Panc1 (cell line): Measurements from ENCODE around the gene DOK7. TPM values are rescaled to one million over a fixed set of nuclear protein-coding genes. Genes with fewer than 3 reads are reported as not detected.
"Not testable (repeated sequence)": the region's sequence is repeated elsewhere in the genome, so short reads cannot be mapped to it uniquely, and the experiment has no call there.

Experiments used
- ATAC-seq: fragments of 200-7000 bp; cut with Tn5 transposase; 2 replicates; pipeline ENCODE4 v1.9.1; 2020; ENCODE audit warnings: mild to moderate bottlenecking, moderate library complexity
- BruUV-seq: library from RNA; stranded (reverse); fragments of 400-500 nt; replicated peaks from 2 replicates; lab custom pipeline; 2021; lab: Mats Ljungman, UMichigan
- CTCF ChIA-PET: fragments of 300-600 bp; sonication (Branson Sonifier 250); formaldehyde crosslinking; loops from one replicate; lab custom pipeline; 2022; ENCODE audit warnings: antibody characterized with exemption; lab: Charles Lee
- POLR2A ChIA-PET: fragments of 300-600 bp; sonication (Branson Sonifier 250); formaldehyde crosslinking; loops from one replicate; lab custom pipeline; 2022; ENCODE audit warnings: antibody characterized with exemption; lab: Charles Lee
- DNase-seq: peaks from one replicate; pipeline ENCODE4 v3.0.0-alpha.2; 2010; ENCODE audit warnings: low read depth, low spot score
- H3K27ac ChIP-seq: 2 replicates; pipeline ENCODE4 v1.5.1; 2011; ENCODE audit warnings: mild to moderate bottlenecking, low read length, inconsistent platforms
- H3K27me3 ChIP-seq: fragments of 200-500 bp; sonication (Bioruptor generic); 2 replicates; pipeline ENCODE4 v1.6.0; 2014; ENCODE audit warnings: low read length, inconsistent platforms; ENCODE audit not compliant: control insufficient read depth, insufficient read depth
- H3K36me3 ChIP-seq: fragments of 200-500 bp; sonication (Bioruptor generic); 2 replicates; pipeline ENCODE4 v1.5.1; 2014; ENCODE audit warnings: inconsistent platforms, mild to moderate bottlenecking, low read length, moderate library complexity; ENCODE audit not compliant: control insufficient read depth, insufficient read depth
- H3K4me1 ChIP-seq: 2 replicates; pipeline ENCODE4 v1.5.1; 2011; ENCODE audit warnings: inconsistent platforms, mild to moderate bottlenecking, low read length, moderate library complexity; ENCODE audit not compliant: control insufficient read depth, insufficient read depth
- H3K4me3 ChIP-seq, 2 experiments: 2 replicates each; pipeline ENCODE4 v1.5.1; 2011 to 2012; ENCODE audit warnings: low read depth in 2 of 2, low read length in 2 of 2, mild to moderate bottlenecking in 2 of 2, inconsistent platforms in 1 of 2, moderate library complexity in 1 of 2
- H3K9me3 ChIP-seq: fragments of 200-500 bp; sonication (Bioruptor generic); 2 replicates; pipeline ENCODE4 v1.5.1; 2014; ENCODE audit warnings: low read depth, mild to moderate bottlenecking, inconsistent platforms, low read length, moderate library complexity; ENCODE audit not compliant: control insufficient read depth, insufficient read depth
- POLR2AphosphoS5 ChIP-seq: IDR thresholded peaks from 2 replicates; pipeline ENCODE4 v1.6.1; 2012; ENCODE audit warnings: mild to moderate bottlenecking, low read depth, low read length, moderate library complexity
- SIN3A ChIP-seq: IDR thresholded peaks from 2 replicates; pipeline ENCODE4 v1.6.1; 2012; ENCODE audit warnings: low read depth, mild to moderate bottlenecking, low read length, moderate library complexity, borderline replicate concordance; ENCODE audit not compliant: insufficient read depth
- TCF7L2 ChIP-seq: IDR thresholded peaks from 2 replicates; pipeline ENCODE4 v1.6.1; 2011; ENCODE audit warnings: mild to moderate bottlenecking, low read depth, low read length, inconsistent platforms
- in situ Hi-C: cut with HindIII; loops from 2 replicates; pipeline ENCODE4 v1.10.0; 2016; ENCODE audit warnings: low sequenced_read_pairs, low pct_unique_long_range_greater_than_20kb
- intact Hi-C: fragments of 100-400 bp; cut with micrococcal nuclease; formaldehyde crosslinking; loops from one replicate; pipeline ENCODE4 v1.10.0; 2022; ENCODE audit not compliant: unreplicated experiment
- total RNA-seq: library from RNA; stranded (reverse); gene quantifications from one replicate; pipeline ENCODE4 v1.2.1, GENCODE V29; 2021; ENCODE audit not compliant: unreplicated experiment
- TF ChIP-seq, protein P1 (sequence below): fragments of 450-650 bp; IDR thresholded peaks from 2 replicates; pipeline ENCODE4 v1.5.1; 2017; ENCODE audit warnings: mild to moderate bottlenecking
- TF ChIP-seq, protein P2 (sequence below), 2 experiments: IDR thresholded peaks; 2 replicates each; pipeline ENCODE4 v1.6.1; 2011 to 2012; ENCODE audit warnings: low read depth in 2 of 2, control low read depth in 1 of 2, low read length in 1 of 2, mild to moderate bottlenecking in 1 of 2, moderate library complexity in 1 of 2; ENCODE audit not compliant: insufficient read depth in 1 of 2

The DOK7 gene
- total RNA-seq, 1 experiment from 2014 or later: 2.4 TPM

DNA sequence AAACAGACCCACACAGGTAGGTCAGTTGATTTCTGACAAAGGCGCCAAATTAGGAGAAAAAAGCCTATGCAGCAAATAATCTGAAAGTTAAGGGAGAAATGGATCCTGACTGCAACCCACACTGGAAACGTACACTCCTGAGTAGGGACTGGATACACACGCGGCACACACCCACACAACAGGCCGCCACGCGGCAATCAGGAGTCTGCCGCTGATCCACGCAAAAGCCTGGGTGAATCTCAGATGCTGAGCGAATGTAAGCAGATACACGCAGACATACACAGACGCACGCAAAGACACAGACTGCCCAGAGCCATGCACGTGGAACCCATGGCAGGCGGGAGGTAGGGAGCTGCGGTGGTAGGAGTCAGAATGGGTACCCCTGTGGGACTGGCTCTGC, 47.4 kb downstream of the DOK7 start:
- no peak overlapping the region for H3K27ac ChIP-seq
- ChIA-PET POLR2A (no interaction called here), CTCF (no interaction called here)
- TF ChIP-seq POLR2AphosphoS5 (no peak), SIN3A (no peak), TCF7L2 (no peak)
- TF ChIP-seq, protein P1, sequence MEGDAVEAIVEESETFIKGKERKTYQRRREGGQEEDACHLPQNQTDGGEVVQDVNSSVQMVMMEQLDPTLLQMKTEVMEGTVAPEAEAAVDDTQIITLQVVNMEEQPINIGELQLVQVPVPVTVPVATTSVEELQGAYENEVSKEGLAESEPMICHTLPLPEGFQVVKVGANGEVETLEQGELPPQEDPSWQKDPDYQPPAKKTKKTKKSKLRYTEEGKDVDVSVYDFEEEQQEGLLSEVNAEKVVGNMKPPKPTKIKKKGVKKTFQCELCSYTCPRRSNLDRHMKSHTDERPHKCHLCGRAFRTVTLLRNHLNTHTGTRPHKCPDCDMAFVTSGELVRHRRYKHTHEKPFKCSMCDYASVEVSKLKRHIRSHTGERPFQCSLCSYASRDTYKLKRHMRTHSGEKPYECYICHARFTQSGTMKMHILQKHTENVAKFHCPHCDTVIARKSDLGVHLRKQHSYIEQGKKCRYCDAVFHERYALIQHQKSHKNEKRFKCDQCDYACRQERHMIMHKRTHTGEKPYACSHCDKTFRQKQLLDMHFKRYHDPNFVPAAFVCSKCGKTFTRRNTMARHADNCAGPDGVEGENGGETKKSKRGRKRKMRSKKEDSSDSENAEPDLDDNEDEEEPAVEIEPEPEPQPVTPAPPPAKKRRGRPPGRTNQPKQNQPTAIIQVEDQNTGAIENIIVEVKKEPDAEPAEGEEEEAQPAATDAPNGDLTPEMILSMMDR: no peak
- TF ChIP-seq, protein P2, sequence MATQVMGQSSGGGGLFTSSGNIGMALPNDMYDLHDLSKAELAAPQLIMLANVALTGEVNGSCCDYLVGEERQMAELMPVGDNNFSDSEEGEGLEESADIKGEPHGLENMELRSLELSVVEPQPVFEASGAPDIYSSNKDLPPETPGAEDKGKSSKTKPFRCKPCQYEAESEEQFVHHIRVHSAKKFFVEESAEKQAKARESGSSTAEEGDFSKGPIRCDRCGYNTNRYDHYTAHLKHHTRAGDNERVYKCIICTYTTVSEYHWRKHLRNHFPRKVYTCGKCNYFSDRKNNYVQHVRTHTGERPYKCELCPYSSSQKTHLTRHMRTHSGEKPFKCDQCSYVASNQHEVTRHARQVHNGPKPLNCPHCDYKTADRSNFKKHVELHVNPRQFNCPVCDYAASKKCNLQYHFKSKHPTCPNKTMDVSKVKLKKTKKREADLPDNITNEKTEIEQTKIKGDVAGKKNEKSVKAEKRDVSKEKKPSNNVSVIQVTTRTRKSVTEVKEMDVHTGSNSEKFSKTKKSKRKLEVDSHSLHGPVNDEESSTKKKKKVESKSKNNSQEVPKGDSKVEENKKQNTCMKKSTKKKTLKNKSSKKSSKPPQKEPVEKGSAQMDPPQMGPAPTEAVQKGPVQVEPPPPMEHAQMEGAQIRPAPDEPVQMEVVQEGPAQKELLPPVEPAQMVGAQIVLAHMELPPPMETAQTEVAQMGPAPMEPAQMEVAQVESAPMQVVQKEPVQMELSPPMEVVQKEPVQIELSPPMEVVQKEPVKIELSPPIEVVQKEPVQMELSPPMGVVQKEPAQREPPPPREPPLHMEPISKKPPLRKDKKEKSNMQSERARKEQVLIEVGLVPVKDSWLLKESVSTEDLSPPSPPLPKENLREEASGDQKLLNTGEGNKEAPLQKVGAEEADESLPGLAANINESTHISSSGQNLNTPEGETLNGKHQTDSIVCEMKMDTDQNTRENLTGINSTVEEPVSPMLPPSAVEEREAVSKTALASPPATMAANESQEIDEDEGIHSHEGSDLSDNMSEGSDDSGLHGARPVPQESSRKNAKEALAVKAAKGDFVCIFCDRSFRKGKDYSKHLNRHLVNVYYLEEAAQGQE (IDR thresholded peaks at IDR 0.05; ENCODE audit: insufficient read depth in 1 of 2, low read depth in 2 of 2, low read length in 1 of 2): no peak
- no peak overlapping the region for H3K4me3 ChIP-seq
- in situ Hi-C loops (no loop called here), intact Hi-C loops (no loop called here)
- H3K9me3 ChIP-seq: no peaks in the 10 kb centered on the region
- ATAC-seq (no peak), DNase-seq (no peak)
- H3K4me1 ChIP-seq: no peaks in the 10 kb centered on the region
- no peaks in the 10 kb centered on the region for H3K36me3 ChIP-seq
- H3K27me3 ChIP-seq: no peaks in the 10 kb centered on the region
- no TSS peak for BruUV-seq

DNA sequence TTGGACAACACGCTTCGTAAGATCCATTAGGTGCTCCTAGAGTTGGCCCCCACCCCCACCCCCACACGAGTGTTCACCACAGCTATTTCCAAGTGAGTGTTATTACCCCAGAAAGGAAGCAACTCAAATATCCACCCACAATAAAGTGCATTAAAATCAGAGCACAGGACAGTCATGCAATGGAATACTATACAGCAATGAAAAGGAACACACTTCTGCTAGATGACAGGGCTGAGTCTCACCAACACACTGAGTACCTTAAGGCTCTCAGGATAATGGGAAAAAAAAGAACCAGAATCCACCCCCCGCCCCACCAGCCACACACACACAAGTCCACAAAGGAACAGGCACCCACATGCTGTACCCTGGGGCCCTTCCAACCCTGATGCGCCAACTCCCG, 48.1 kb downstream of the DOK7 start:
- ChIA-PET CTCF (no interaction called here), POLR2A (no interaction called here)
- Histone ChIP-seq H3K27ac (no peak overlapping the region), H3K27me3 (no peaks in the 10 kb centered on the region), H3K4me1 (no peaks in the 10 kb centered on the region), H3K9me3 (no peaks in the 10 kb centered on the region), H3K36me3 (no peaks in the 10 kb centered on the region), H3K4me3 (no peak overlapping the region)
- BruUV-seq: no TSS peak
- no peak for ATAC-seq
- intact Hi-C loops: no loop called here
- in situ Hi-C loops: no loop called here
- TF ChIP-seq, protein P1: no peak
- no peak for TF ChIP-seq SIN3A
- TF ChIP-seq TCF7L2: no peak
- no peak for TF ChIP-seq POLR2AphosphoS5
- TF ChIP-seq, protein P2 (IDR thresholded peaks at IDR 0.05; ENCODE audit: insufficient read depth in 1 of 2, low read depth in 2 of 2, low read length in 1 of 2): no peak
- no peak for DNase-seq

DNA sequence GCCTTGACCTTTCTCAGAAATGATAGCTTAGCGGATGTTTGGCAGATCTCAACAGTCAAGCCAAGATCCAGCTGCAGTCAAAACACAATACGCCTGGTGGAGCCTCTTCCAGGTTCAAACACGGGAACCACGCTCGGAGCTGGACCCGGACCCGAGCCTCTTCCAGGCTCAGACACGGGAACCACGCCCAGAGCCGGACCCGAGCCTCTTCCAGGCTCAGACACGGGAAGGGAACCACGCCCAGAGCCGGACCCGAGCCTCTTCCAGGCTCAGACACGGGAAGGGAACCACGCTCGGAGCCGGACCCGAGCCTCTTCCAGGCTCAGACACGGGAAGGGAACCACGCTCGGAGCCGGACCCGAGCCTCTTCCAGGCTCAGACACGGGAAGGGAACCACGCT, 48.5 kb downstream of the DOK7 start:
- in situ Hi-C loops, POLR2A ChIA-PET, intact Hi-C loops, H3K4me3 ChIP-seq, CTCF ChIA-PET, H3K36me3 ChIP-seq, H3K4me1 ChIP-seq, H3K27ac ChIP-seq, BruUV-seq, H3K9me3 ChIP-seq, H3K27me3 ChIP-seq, DNase-seq, ATAC-seq: not testable (repeated sequence)
